A172 (cell line): ENCODE data around the gene STX5. TPM values are rescaled to one million over a fixed set of nuclear protein-coding genes. Genes with fewer than 3 reads are reported as not detected.
"Not testable (repeated sequence)": the region's sequence is repeated elsewhere in the genome, so short reads cannot be mapped to it uniquely, and the experiment has no call there.

Experiments used
- DNase-seq: peaks from one replicate; pipeline ENCODE4 v3.0.0-alpha.2; 2015; ENCODE audit warnings: low spot score
- total RNA-seq: library from RNA; depleted of rRNA; stranded (reverse); fragments of >200 nt; shearing (Covaris generic); gene quantifications from 2 replicates; pipeline ENCODE4 v1.2.3, GENCODE V29; 2014

STX5 gene
- total RNA-seq, 1 experiment from 2014 or later = 33.8 TPM

GRCh38 chr11:62830904-62831519, 839 bp downstream of the STX5 start:
- no peak for DNase-seq

- not testable (repeated sequence) for DNase-seq
Measured at GRCh38 chr11:62828130-62828529, 3.7 kb downstream of the STX5 start.

- DNase-seq = no peak
Measured at GRCh38 chr11:62823677-62824076, 8.2 kb downstream of the STX5 start.

- no peak for DNase-seq
Measured at GRCh38 chr11:62817129-62817528, 14.7 kb downstream of the STX5 start.

GRCh38 chr11:62816557-62816956, 15.3 kb downstream of the STX5 start:
- no peak for DNase-seq

- DNase-seq = no peak
Measured at GRCh38 chr11:62811659-62812058, 20.2 kb downstream of the STX5 start.

GRCh38 chr11:62810748-62811147, 21.1 kb downstream of the STX5 start:
- no peak for DNase-seq

GRCh38 chr11:62806611-62807121, 25.2 kb downstream of the STX5 start:
- DNase-seq = no peak

- no peak for DNase-seq
Measured at GRCh38 chr11:62805961-62806441, 25.9 kb downstream of the STX5 start.

GRCh38 chr11:62805076-62805892, 26.6 kb downstream of the STX5 start, which contains the start of gene NXF1:
TSS of gene NXF1 (minus strand) at chr11:62805440. CDS start at chr11:62805356, 84 bp downstream.
- peak; percentile 83 for DNase-seq

- peak; percentile 23 for DNase-seq
Measured at GRCh38 chr11:62804310-62805075, 27.4 kb downstream of the STX5 start.

GRCh38 chr11:62801071-62801470, 30.8 kb downstream of the STX5 start:
- no peak for DNase-seq

- no peak for DNase-seq
Measured at GRCh38 chr11:62799486-62799885, 32.4 kb downstream of the STX5 start.

- no peak for DNase-seq
Measured at GRCh38 chr11:62796281-62796680, 35.6 kb downstream of the STX5 start.

- no peak for DNase-seq
Measured at GRCh38 chr11:62794201-62794775, 37.6 kb downstream of the STX5 start.

GRCh38 chr11:62792202-62792575, 39.7 kb downstream of the STX5 start:
- no peak for DNase-seq

GRCh38 chr11:62791501-62792201, 40.2 kb downstream of the STX5 start, which contains the start of gene TMEM223:
TSS of gene TMEM223 (minus strand) at chr11:62792006. CDS start at chr11:62791994, 12 bp downstream.
- peak; percentile 68 for DNase-seq

GRCh38 chr11:62789576-62789975, 42.3 kb downstream of the STX5 start:
- DNase-seq = no peak

GRCh38 chr11:62788991-62789390, 42.9 kb downstream of the STX5 start:
- no peak for DNase-seq

GRCh38 chr11:62787005-62787759, 44.7 kb downstream of the STX5 start, which contains the start of gene TMEM179B:
TSS of gene TMEM179B (plus strand) at chr11:62787402. CDS start at chr11:62787432, 30 bp downstream.
- peak; percentile 96 for DNase-seq
